ENCODE measurements around the gene CENPX.
"Not testable (repeated sequence)": the region's sequence is repeated elsewhere in the genome, so short reads cannot be mapped to it uniquely, and the experiment has no call there.

The CENPX gene

DNA sequence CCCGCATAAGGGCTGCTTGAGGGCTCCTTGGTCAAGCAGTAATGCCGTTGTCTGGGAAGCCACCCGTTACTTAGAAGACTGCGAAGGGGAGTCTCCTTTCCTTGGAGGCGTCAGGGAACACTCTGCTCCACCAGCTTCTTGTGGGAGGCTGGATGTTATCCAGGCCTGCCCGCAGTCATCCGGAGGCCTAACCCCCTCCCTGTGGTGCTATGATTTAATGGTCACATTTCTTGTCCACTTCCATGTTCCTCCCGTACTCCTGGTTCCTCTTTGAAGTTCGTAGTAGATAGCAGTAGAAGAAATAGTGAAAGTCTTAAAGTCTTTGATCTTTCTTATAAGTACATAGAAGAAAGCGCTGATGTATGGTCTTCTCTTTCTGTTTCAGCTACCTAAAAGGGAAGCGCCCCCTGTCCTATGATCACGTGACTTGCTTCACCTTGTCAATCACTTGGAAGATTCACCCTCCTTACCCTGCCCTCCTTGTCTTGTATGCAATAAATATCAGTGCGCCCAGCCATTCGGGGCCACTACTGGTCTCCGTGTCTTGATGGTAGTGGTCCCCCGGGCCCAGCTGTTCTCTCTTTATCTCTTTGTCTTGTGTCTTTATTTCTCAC, 16.2 kb upstream of the CENPX start:
- not testable (repeated sequence) for DNase-seq

DNA sequence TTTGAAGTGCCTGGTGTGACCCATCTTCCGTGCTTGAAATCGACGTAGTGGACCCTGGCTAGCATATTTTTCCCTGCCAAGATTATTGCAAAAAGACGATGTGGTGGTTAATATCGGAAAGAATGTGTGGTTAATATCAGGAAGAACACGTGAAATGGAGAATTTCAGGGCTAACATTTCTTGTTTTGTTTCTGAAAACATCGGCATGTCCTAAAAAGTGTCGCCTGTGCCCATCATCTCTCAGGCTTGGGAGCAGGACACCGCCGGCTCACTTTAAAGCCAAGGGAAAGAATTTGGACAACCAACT, 15.2 kb upstream of the CENPX start:
- DNase-seq, result no peak

DNA sequence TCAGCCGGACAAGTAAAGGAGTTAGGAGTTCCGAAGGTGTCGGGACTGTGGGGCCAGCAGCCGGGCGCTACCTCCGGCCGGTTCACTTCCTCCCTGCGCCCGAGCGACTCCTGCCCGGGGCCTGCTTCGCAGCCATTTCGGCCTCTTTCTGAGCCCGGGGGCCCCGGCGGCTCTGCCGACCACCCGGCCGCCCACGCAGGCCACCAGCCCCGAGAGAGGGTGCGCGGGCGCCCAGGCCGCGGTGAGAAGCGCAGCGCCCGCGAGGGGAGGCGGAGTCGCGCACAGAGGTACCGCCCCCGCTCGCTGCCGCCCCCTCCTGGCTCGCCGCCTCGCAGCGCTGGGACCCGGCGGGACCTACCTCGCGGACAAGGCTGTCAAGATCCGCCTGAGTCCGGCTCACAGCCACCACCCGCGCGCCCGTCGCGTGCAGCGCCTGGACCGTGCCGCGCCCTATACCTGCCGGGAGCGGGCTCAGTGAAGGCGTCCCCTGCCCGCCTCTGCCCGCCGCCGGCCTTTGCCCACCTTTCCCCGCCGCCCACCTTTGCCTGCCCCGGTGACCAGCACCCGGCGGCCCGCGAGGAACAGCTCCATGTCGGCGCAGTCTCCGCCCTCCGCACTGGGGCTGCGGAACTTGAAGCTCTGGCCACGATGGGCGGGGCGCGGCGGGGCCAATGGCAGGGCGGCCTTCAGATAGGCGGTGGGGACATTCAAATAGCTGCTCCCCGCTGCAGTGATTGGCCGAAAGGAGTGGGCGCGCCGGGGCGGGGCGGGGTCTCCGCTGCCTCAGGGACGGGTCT, 14.6 kb upstream of the CENPX start, which contains the start of gene DCXR:
DCXR (minus strand) TSS at position 606 of the 797 bp plus-strand sequence; CDS start at position 591, 15 bp downstream.
- DNase-seq, result peak; percentile 94

DNA sequence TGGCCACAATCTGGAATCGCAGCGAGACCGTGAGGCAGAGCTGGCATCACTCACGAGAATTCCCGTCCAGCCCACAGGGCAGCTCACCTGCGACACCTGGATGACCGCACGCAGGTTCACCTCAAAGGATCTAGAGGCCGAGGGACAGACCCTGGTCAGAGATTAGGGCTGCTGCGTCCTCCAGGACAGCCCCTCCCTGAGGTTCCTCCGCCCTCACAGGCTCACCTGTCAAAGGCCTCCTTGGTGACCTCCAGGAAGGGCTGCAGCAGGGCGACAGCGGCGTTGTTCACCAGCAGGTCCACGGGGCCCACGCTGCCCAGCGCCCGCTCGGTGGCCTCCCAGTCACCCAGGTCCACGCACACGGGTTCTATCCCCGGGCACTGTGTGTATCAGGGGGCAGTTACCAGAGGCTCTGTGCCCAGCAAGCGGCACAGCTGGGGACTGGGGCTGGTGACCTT, 14.0 kb upstream of the CENPX start:
- no peak for DNase-seq

DNA sequence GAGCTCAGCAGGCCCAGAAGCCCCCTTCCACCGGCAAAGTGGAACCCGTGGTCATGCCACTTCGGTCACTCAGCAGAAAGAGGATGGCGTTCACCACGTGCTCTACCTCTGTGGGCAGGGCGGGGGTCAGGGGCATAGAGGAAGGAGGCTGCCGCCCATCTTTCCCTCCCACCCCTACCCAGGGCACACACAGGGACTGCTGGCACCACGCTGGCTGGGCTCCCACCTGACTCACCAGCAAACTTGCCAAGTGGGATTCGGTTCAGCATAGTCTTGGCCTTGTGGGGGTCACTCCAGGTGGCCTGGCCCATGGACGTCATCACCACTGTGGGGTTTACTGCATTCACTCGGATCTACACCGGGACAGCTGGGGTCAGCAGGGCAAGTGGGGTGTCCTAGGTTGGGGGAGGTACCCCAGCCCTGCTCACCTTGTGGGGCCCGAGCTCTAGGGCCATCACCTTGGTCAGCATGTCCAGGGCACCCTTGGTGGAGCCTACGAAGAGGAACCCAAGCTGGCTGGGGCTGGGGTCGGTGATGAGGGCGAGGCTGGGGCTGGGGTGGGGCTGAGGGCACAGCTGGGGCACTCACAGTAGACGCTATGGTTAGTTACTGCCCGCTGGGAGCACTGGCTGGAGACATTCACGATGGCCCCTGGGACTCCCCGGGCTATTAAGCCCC, 13.4 kb upstream of the CENPX start:
- no peak for DNase-seq

DNA sequence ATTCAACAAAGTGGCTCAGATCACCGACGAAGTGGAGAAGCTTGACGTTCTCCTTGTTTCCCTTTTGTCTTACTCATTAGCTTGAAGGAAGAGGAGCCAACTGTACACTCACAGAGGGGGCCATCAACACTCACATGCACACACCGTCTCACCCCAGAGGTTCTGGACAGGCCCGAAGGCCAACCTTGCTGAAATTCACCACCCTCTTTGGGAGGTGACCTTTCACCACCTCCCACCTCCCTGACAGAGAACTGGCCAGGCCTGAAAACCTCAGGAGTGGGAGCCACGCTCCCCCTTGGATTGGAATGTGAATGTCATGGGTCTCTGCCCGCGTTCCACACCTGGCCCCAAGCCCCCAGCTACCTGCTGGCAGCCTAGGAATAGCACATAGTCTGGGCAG, 12.8 kb upstream of the CENPX start:
- DNase-seq, result no peak

DNA sequence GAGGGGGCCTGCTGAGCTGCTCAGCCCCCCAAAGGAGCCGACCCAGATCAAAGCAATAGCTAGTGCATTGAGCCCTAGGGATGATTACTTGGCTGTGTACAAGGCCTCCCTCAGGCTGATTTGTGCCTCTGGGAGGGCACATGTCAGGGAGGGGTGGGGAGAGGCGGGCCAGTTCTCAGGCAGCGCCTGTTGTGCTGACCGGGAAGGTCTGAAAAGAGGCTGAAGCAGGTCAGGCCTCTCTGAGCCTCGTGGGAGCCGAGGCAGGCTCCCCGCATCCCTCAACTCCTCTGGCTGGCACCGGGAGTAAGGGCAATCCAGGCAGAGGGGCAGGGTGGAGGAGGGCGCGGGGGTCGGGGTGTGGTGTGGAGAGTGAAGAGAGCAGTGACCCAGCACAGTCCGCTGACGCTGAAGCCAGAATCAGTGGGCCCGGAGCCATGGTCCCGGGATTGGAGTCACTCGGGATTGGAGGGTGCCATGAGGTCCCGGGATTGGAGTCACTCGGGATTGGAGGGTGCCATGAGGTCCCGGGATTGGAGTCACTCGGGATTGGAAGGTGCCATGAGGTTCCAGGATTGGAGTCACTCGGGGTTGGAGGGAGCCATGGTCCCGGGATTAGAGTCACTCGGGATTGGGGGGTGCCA, 11.8 kb upstream of the CENPX start:
- no peak for DNase-seq

DNA sequence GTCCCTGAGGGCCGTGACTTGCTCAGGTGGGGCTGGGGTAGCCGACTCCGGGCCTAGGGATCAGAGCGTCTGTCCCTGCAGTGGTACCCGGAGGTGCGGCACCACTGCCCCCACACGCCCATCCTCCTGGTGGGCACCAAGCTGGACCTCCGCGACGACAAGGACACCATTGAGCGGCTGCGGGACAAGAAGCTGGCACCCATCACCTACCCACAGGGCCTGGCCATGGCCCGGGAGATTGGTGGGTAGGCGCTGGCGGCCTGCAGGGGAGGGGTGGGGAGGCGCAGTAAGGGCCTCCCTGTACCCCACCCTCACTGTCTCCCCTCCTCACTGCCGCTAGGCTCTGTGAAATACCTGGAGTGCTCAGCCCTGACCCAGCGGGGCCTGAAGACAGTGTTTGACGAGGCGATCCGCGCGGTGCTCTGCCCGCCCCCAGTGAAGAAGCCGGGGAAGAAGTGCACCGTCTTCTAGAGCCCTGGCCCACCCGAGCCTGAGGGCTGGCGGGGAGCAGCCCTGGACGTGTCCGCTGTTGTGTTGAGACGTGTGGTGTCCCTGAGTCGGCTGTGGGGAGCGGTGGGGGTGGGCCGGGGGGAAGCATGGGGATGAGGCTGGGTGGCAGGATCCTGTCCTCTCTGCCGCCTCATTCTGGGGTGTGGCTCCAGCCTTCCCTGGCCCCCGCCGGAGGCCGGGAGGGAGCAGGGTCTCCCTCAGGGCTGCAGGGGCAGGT, 10.8 kb upstream of the CENPX start:
- no peak for DNase-seq

DNA sequence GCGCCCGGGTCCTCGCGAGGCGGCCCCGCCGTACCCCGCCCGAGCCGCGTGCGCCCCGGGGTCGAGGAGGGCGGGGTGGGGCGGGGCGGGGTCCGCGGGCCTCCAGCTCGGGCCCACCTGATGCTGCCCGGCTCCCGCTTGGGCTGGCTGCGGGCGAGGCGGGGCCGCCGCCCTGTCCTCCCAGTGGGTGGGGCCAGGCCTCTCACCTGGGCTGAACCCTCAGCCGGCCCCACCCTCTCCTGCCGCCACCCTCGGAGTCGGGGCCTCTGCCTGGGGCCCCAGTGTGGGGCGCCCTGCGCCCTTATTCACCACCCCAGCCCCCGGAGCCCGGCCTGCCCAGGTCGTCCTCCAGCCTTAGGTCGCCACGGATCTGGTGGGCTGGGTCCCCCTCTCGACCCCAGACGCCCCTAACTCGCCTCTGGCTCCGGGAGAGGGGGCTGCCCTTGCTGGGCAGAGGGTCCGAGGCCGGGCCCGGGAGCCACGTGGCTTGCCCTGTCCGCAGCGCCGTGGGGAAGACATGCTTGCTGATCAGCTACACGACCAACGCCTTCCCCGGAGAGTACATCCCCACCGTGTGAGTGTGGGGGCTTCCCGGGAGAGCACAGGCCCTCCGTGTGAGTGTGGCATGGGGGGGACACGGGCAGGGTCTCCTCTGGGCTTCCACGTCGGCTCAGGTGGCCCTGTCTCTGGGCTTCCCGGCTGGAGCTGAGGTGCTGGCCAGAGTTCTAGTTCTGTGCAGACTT, 9.4 kb upstream of the CENPX start:
- DNase-seq, result peak; percentile 41

DNA sequence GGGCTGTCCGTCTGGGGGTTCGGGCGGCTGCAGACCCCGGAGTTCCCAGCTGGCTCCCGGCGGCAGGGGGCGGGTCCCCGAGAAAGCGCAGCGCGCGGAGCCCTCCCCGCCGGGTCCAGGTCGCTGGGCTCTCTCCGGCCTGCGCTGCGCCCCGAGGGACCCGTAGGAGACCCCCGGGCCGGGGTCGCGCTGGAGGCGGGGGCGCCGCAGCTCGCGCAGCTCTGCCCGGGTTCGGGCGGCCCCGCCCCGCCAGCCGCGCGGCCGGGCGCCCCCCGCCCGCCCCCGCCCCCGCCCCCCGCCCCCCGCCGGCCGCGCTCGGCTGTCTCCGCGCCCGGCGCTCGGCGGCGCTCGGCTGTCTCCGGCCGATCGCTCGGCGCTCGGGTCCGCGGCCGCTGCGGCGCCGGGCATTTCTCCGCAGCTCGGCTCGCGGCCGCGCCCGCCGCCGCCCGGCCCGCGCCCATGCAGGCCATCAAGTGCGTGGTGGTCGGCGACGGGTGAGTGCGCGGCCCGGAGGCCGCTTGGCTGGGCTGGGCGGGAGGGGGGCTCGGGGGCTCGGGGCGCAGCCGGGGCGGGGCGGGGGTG, 8.7 kb upstream of the CENPX start, which contains the start of gene RAC3:
RAC3 (plus strand) TSS at position 376 of the 582 bp plus-strand sequence; CDS start at position 460, 84 bp downstream.
- DNase-seq, result peak; percentile 18

DNA sequence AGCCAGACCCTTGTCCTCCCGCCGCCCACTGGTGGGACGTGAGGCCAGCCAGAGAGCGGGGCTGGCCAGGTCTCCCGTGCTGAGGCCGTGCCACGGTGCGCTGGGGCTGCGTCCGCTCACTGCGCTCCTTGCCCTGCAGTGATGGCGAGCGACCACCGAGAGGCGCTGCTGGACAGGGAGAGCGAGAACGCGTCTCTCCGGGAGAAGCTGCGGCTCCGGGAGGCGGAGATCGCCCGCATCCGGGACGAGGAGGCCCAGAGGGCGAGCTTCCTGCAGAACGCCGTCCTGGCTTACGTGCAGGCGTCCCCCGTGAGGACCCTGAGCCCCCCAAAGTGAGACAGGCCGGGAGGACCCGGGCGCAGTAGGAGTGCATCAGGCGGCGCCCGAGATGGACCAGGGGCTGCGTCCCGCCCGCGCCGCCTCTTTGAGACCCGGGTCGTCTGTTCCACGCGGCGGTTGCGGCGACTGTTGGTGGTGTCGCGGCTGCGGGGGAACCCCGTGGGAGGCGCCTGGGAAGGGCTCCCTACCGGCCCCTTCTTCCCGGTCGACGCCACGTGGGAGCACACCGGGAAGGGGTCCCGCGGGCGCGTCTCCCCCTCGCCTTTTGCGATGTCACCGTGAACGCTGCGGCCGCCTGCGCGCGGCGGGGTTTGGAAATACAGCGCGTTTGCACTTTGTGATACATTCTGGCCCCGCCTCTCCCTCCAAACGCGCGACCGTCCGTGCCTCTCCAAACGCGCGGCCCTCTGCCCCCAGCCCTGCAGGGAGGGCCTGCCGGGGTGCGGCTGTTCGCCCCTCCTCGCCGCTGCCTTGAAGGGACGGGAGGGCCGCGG, 8.0 kb upstream of the CENPX start:
- DNase-seq, result peak; percentile 79

DNA sequence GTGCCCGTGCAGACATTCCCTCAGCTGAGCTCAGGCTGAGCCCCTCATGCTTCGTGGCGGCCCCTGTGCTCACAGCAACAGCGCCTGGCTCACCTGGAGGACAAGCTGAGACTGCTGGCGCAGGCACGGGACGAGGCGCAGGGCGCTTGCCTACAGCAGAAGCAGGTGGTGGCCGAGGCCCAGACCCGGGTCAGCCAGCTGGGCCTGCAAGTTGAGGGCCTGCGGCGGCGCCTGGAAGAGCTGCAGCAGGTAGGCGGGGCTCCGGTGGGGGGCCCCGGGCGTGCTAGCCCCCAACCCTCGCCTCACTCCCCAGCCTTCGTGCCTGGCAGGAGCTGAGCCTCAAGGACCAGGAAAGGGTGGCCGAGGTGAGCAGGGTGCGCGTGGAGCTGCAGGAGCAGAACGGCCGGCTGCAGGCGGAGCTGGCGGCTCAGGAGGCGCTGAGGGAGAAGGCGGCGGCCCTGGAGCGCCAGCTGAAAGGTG, 7.4 kb upstream of the CENPX start:
- no peak for DNase-seq

DNA sequence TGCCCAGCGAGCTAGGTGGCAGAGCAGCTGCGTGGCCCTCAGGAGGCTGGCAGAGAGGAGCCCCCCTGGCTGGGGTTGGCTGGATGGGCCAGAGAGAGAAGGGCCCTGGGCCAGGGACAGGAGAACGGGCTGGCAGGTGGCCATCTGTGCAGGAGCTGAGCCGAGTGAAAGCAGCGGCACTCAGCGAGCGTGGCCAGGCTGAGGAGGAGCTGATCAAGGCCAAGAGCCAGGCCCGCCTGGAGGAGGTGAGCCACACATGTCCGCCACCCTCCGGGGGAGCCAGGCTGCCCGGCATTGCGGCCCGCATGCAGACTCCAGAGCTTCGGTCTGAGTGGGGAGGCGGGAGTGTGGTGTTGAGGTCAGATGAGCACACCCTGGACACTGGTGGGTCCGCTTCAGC, 6.7 kb upstream of the CENPX start:
- no peak for DNase-seq

DNA sequence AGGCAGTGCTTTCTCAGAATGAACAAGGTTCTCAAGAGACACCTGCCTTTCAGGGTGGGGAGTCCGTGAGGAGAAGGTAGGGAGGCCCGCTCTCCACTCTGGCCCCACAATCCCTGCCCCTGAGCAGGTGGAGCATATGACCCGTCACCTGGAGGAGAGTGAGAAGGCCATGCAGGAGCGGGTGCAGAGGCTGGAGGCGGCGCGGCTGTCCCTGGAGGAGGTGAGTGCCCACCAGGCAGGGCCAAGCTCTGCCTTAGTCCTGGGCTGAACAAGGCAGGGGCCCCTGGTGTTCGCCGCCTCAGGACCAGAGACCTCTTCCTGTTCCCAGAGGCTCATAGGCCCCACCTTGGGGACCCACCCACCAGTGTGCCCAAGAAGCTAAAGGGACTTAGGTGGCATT, 6.3 kb upstream of the CENPX start:
- DNase-seq, result no peak

DNA sequence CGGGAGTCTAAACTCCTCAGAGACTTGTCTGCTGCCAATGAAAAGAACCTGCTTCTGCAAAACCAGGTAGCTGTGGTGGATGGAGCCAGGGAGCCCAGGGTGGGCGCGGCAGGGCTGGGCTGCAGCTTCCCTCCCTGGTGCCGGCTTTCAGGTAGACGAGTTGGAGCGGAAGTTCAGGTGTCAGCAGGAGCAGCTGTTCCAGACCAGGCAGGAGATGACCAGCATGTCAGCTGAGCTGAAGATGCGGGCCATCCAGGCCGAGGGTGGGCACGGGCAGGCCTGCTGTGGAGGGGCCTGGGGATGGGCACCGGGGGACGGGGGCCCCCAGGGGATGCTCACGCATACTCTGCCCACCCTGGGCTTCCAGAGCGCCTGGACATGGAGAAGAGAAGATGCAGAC, 5.6 kb upstream of the CENPX start:
- no peak for DNase-seq

DNA sequence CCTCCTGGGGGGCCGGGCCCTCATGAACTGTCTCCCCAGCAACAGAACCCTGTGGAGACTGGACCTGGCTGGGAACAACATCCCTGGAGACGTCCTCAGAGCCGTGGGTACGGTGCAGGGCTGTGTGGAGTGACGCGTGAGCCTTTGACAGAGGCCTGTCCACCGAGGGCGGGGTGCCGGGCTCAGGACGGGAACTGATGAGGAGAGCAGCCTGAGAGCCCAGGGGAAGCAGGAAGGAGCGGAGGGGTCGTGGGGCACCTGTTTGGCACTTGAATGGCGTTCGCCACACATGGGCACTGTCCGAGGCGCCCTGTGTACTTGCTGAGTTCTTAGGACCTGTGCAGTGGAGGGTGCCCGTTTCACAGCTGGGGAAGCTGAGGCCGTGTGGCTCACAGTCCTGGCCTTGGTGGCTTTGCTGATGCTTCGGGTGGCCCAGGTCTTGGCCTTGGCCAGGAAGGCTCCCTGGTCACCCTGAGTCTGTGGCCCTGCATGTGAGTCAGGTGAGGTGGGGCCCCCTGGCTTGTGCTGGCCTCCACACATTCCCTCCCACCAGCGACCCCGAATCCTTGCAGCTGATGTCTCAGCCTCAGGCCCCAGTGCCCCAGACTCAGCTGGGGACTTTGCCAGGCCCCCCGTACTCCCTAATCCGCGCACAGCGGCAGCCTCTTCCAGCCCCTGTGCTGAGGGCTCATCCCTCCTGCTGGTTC, 2.9 kb upstream of the CENPX start:
- no peak for DNase-seq

DNA sequence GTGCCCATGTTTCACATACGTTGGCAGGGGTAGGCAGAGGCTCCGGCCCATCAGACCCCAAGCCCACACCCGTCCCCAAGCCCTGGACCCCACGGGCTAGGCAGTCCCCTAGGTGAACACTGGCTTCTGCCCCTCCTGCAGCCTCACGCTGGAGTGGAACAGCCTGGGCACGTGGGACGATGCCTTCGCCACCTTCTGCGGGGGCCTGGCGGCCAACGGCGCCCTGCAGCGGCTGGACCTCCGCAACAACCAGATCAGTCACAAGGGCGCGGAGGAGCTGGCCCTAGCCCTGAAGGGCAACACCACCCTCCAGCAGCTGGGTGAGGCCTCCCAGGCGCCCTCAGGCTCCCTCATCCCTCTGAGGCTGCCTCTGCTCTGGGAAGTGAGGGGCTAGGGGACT, 2.2 kb upstream of the CENPX start:
- DNase-seq, result no peak

DNA sequence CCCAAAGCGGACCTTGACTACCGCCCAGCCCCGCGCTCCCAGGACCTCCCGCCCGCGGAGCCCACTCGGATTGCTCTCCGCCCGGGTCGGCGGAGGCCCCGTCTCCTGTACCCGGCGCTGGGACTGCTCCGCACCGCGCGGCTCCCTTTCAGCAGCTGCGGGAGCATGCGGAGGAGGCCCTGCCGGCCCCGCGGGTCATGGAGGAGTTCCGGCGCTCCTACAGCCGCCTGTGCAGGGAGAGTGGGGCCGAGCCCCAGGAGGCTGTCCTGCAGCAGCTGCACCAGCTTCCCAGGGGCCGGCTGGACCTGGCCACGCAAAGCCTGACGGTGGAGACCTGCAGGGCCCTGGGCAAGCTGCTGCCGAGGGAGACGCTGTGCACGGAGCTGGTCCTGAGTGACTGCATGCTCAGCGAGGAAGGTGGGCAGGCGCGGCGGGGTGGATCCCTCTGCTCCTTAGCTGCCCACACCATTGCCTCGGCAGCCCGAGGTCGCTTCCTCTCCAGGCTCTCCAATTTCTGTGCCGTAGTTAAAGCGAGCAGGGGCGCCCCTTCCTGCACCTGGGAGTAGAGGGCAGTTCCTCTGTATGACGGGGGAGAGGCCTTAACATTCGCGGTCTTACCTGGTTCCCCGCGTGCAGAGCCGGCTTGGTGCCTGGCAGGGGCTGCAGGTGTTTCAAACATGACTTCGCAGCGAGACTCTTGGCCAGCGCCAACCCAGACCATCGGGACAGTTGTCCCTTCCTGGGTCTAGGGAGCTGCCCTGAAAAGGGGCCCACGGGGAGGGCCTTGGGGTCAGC, 966 bp upstream of the CENPX start:
- peak; percentile 27 for DNase-seq

DNA sequence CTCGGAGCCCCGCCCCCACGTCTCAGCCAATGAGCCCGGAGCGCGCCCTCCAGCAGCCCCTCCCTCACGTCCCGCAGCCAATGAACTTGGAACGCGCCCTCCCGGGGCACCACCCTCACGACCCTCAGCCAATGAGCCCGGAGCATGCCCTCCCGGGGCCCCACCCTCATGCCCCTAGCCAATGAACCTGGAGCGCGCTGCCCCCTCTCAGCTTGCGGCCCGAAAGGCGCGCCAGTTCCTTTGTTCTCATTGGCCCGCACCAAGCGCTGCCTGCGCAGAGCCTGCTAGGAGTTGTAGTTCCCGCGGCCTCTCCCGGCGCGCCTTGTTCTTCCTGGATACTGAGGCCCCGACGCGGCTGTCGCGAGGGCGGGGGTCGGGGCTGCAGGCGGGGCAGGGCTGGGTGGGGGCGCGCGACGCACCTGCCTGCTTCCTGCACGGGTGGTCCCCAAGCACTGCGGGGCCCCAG, 336 bp upstream of the CENPX start, which contains the start of gene LRRC45:
LRRC45 (plus strand) TSS at position 325 of the 466 bp plus-strand sequence. CDS start 339 bp downstream, outside the sequence.
- peak; percentile 98 for DNase-seq

Measured in NCI-H510A treated with DMSO at 0.1 percent for 48 hours (cell line).